Pulmonary artery endothelial cell (primary cell): ENCODE measurements around the gene SLC38A6. TPM values are rescaled to one million over a fixed set of nuclear protein-coding genes. Genes with fewer than 3 reads are reported as not detected.

ENCODE experiments used
- total RNA-seq: library from RNA; depleted of rRNA; stranded (reverse); fragments of >200 nt; gene quantifications from 2 replicates; pipeline ENCODE4 v1.2.3, GENCODE V29; 2014

SLC38A6 gene
- total RNA-seq, 1 donor from 2014 or later = 19.9 TPM

Other genes with a start within 250 kb of the SLC38A6 start
- 58.4 and 63.4 TPM in 2 replicates for gene MNAT1, start 246.5 kb upstream of the SLC38A6 start, total RNA-seq
- 10.4 and 15.2 TPM in 2 replicates for gene TRMT5, start 166 bp upstream of the SLC38A6 start, total RNA-seq